Measurements from ENCODE around the gene TAF1B.
"Not testable (repeated sequence)": the region's sequence is repeated elsewhere in the genome, so short reads cannot be mapped to it uniquely, and the experiment has no call there.

Gene TAF1B

GRCh38 chr2:9885036-9885684 lies 41.9 kb downstream of the TAF1B start:
- DNase-seq, result no peak

GRCh38 chr2:9887513-9887912 lies 44.2 kb downstream of the TAF1B start:
- DNase-seq, result no peak

GRCh38 chr2:9889812-9890261 lies 46.6 kb downstream of the TAF1B start:
- no peak for DNase-seq

- DNase-seq, result no peak
These were observed 49.0 kb downstream of the TAF1B start for GRCh38 chr2:9892236-9892635.

- DNase-seq, result no peak
These were observed 52.7 kb downstream of the TAF1B start for GRCh38 chr2:9895669-9896590.

- no peak for DNase-seq
These were observed 54.1 kb downstream of the TAF1B start for GRCh38 chr2:9897331-9897737.

- no peak for DNase-seq
These were observed 54.6 kb downstream of the TAF1B start for GRCh38 chr2:9897846-9898245.

- no peak for DNase-seq
These were observed 62.1 kb downstream of the TAF1B start for GRCh38 chr2:9905413-9905812.

- DNase-seq, result no peak
These were observed 64.1 kb downstream of the TAF1B start for GRCh38 chr2:9907402-9907801.

- DNase-seq, result no peak
These were observed 65.4 kb downstream of the TAF1B start for GRCh38 chr2:9908639-9909038.

- DNase-seq, result no peak
These were observed 65.8 kb downstream of the TAF1B start for GRCh38 chr2:9909106-9909505.

- DNase-seq, result no peak
These were observed 67.4 kb downstream of the TAF1B start for GRCh38 chr2:9910699-9911098.

- DNase-seq, result no peak
These were observed 69.2 kb downstream of the TAF1B start for GRCh38 chr2:9912468-9912867.

- no peak for DNase-seq
These were observed 71.3 kb downstream of the TAF1B start for GRCh38 chr2:9914384-9915065.

GRCh38 chr2:9918275-9918674 lies 75.0 kb downstream of the TAF1B start:
- DNase-seq, result no peak

GRCh38 chr2:9919512-9919911 lies 76.2 kb downstream of the TAF1B start:
- no peak for DNase-seq

- DNase-seq, result not testable (repeated sequence)
These were observed 83.7 kb downstream of the TAF1B start for GRCh38 chr2:9927020-9927419.

- no peak for DNase-seq
These were observed 94.0 kb downstream of the TAF1B start for GRCh38 chr2:9937258-9937657.

GRCh38 chr2:9937968-9938367 lies 94.7 kb downstream of the TAF1B start:
- no peak for DNase-seq

- no peak for DNase-seq
These were observed 96.6 kb downstream of the TAF1B start for GRCh38 chr2:9939587-9940485.

- no peak for DNase-seq
These were observed 98.1 kb downstream of the TAF1B start for GRCh38 chr2:9941196-9941995.

GRCh38 chr2:9941996-9942390 lies 98.7 kb downstream of the TAF1B start:
- DNase-seq, result no peak
